Hematopoietic multipotent progenitor cell (in vitro differentiated cells): ENCODE data around the gene CES3. TPM values are rescaled to one million over a fixed set of nuclear protein-coding genes. Genes with fewer than 3 reads are reported as not detected.
A peak's percentile ranks its signal among the peaks of the same experiment; 100 is the strongest.

Source experiments
- DNase-seq, 3 donors: peaks; one replicate each; pipeline ENCODE4 v3.0.0-alpha.2; 2011 to 2015; ENCODE audit warnings: low read depth in 2 of 3, low spot score in 2 of 3
- total RNA-seq: library from RNA; depleted of rRNA; stranded (reverse); fragments of >200 nt; gene quantifications from one replicate; pipeline ENCODE4 v1.2.3, GENCODE V29; 2012

Gene CES3
- total RNA-seq, 1 donor = 4.6 TPM

- no peak for DNase-seq
These were observed 35.9 kb downstream of the CES3 start for GRCh38 chr16:66996983-66997358.

- peak; percentile 40 to 52 (median 44) for DNase-seq
These were observed 39.6 kb downstream of the CES3 start for GRCh38 chr16:67000384-67001351.

GRCh38 chr16:67001726-67002125 lies 40.7 kb downstream of the CES3 start:
- no peak for DNase-seq

- no peak for DNase-seq
These were observed 46.0 kb downstream of the CES3 start for GRCh38 chr16:67006930-67007658.

GRCh38 chr16:67009158-67009557 lies 48.1 kb downstream of the CES3 start:
- no peak for DNase-seq

GRCh38 chr16:67011274-67011673 lies 50.2 kb downstream of the CES3 start:
- DNase-seq = no peak

GRCh38 chr16:67013233-67013822 lies 52.3 kb downstream of the CES3 start:
- no peak for DNase-seq

GRCh38 chr16:67013823-67014633 lies 53.0 kb downstream of the CES3 start:
- peak; percentile 28 to 68 (median 64) for DNase-seq

- DNase-seq = no peak
These were observed 53.7 kb downstream of the CES3 start for GRCh38 chr16:67014634-67015312.

- peak in 1 of 3 donors; percentile 22 for DNase-seq
These were observed 54.3 kb downstream of the CES3 start for GRCh38 chr16:67015313-67015731.

GRCh38 chr16:67016143-67016542 lies 55.1 kb downstream of the CES3 start:
- DNase-seq = no peak

GRCh38 chr16:67016681-67017420 lies 55.8 kb downstream of the CES3 start:
- DNase-seq = no peak

- no peak for DNase-seq
These were observed 56.3 kb downstream of the CES3 start for GRCh38 chr16:67017421-67017750.

GRCh38 chr16:67017810-67018488 lies 56.9 kb downstream of the CES3 start:
- DNase-seq = peak; percentile 62 to 94 (median 91)

- no peak for DNase-seq
These were observed 58.1 kb downstream of the CES3 start for GRCh38 chr16:67019171-67019570.

GRCh38 chr16:67021321-67021720 lies 60.3 kb downstream of the CES3 start:
- DNase-seq = no peak

- no peak for DNase-seq
These were observed 61.6 kb downstream of the CES3 start for GRCh38 chr16:67022531-67023214.

- DNase-seq = no peak
These were observed 62.6 kb downstream of the CES3 start for GRCh38 chr16:67023689-67024088.
